C4-2B (cell line): ENCODE results near the gene KIF6.

Experiments
- ZFX ChIP-seq: fragments of 450-650 bp; IDR thresholded peaks from 2 replicates; pipeline ENCODE4 v1.6.1; 2017
- TF ChIP-seq, protein P1 (sequence below): fragments of 450-650 bp; conservative IDR thresholded peaks from 2 replicates; pipeline ENCODE4 v1.5.1; 2017; ENCODE audit warnings: mild to moderate bottlenecking

DNA sequence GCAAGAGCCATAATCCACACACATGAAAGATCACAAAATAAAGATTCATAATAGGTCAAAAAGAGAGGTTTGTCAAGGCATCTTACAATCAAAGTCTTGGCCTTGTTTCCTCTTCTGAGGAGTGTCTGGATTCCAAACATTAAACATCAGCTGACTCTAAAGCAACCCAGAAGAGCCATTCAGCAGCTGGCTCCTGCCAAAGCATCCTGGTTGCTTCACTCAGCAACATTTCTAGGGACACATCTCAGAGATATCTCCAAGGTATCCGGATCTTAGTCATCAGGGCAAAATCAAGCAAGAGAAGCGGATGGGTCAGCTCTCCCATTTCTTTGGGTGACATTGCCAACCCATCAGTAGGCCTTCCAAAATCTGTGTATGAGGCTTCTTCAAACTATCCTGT, 139.6 kb downstream of the KIF6 start:
- TF ChIP-seq, protein P1, sequence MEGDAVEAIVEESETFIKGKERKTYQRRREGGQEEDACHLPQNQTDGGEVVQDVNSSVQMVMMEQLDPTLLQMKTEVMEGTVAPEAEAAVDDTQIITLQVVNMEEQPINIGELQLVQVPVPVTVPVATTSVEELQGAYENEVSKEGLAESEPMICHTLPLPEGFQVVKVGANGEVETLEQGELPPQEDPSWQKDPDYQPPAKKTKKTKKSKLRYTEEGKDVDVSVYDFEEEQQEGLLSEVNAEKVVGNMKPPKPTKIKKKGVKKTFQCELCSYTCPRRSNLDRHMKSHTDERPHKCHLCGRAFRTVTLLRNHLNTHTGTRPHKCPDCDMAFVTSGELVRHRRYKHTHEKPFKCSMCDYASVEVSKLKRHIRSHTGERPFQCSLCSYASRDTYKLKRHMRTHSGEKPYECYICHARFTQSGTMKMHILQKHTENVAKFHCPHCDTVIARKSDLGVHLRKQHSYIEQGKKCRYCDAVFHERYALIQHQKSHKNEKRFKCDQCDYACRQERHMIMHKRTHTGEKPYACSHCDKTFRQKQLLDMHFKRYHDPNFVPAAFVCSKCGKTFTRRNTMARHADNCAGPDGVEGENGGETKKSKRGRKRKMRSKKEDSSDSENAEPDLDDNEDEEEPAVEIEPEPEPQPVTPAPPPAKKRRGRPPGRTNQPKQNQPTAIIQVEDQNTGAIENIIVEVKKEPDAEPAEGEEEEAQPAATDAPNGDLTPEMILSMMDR, result no peak
- TF ChIP-seq ZFX, result no peak
